SK-N-MC (cell line): ENCODE data around the gene ORM1.

Source experiments
- EZH2 ChIP-seq: fragments of 200-600 bp; sonication (generic); IDR thresholded peaks from one replicate; pipeline ENCODE4 v1.6.1; 2017; ENCODE audit warnings: antibody characterized with exemption
- POLR2AphosphoS5 ChIP-seq: IDR thresholded peaks from 2 replicates; pipeline ENCODE4 v1.6.1; 2012; ENCODE audit warnings: mild to moderate bottlenecking, low read depth, low read length, borderline replicate concordance

- TF ChIP-seq EZH2 (no peak), POLR2AphosphoS5 (no peak)
These were observed 36.7 kb upstream of the ORM1 start for GRCh38 chr9:114286146-114286679.
